DLD1 (cell line): Measurements from ENCODE around the gene DNAJA2.

ENCODE experiments used
- in situ Hi-C: cut with HindIII; loops from 2 replicates; pipeline ENCODE4 v1.10.0; 2017; ENCODE audit warnings: low sequenced_read_pairs

Gene DNAJA2

DNA sequence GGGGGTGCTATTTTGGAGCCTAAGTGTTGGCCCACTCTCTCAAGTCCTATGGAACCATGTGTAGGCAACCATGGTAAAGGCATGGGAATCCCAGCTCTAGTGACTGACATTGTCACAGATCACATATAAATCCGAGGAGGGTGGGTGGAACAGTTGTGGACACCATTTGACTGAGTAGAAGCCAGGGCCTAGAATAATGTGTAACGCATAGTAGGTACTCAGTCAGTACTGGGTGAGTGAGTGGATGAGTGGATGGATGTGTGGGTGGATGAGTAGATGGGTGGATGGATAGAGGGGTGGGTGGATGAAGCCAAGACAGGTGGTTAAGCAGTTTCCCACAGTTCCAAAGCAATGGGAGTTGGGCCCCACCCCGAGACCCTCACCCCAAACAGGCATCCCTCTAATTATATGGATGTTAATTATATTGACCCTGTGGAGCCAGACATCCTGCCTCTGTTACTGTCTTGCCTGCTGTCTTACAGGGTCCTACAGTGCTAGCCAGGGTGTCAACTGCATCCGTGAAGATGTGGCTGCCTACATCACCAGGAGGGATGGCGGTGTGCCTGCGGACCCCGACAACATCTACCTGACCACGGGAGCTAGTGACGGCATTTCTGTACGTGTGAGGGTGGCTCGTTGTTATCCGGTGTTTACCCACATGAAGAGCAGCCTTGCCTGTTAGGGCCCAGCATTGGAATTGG, 67.0 kb downstream of the DNAJA2 start:
- in situ Hi-C loops = no loop called here
